ENCODE data around the gene PPP1R15B. TPM values are rescaled to one million over a fixed set of nuclear protein-coding genes. Genes with fewer than 3 reads are reported as not detected.

PPP1R15B gene
- total RNA-seq, 6 experiments from 2014 or later: 27.4 to 34.8 (median 30.9) TPM

DNA sequence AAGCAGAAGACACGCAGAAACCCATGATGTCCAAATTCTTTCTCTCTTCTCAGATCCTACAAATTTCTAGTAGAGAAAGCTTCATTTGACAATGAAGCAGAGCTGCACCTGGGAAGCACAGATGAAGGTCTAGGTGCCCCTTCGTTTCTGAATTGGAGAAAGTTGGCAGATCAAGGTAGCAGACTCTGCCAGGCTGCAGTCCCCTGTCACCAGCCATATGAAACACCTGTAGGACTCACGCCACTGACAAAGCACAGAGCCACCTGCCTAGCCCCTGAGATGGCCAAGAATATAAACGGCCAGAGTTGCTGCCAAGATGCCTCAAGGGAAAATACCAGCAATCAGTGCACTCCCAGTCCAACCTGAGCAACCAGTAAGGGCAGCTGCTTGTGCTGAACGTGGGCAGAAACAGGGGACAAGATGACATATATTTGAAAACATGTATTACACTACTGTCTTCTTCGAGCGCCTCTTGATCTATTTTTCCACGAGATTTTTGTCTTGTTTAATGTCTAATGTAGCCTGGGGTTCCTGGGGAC, 31.3 kb downstream of the PPP1R15B start:
- H3K27me3 Mint-ChIP-seq (ENCODE audit: insufficient read depth): peaks cover 33% of the 10 kb centered on the region
- peaks cover 6% of the 10 kb centered on the region for H3K4me1 Mint-ChIP-seq (ENCODE audit: low read depth)
- no peaks in the 10 kb centered on the region for H3K36me3 Mint-ChIP-seq (ENCODE audit: low read depth)
- H3K27ac Mint-ChIP-seq: no peak overlapping the region
- TF ChIP-seq, protein P1, sequence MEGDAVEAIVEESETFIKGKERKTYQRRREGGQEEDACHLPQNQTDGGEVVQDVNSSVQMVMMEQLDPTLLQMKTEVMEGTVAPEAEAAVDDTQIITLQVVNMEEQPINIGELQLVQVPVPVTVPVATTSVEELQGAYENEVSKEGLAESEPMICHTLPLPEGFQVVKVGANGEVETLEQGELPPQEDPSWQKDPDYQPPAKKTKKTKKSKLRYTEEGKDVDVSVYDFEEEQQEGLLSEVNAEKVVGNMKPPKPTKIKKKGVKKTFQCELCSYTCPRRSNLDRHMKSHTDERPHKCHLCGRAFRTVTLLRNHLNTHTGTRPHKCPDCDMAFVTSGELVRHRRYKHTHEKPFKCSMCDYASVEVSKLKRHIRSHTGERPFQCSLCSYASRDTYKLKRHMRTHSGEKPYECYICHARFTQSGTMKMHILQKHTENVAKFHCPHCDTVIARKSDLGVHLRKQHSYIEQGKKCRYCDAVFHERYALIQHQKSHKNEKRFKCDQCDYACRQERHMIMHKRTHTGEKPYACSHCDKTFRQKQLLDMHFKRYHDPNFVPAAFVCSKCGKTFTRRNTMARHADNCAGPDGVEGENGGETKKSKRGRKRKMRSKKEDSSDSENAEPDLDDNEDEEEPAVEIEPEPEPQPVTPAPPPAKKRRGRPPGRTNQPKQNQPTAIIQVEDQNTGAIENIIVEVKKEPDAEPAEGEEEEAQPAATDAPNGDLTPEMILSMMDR (IDR thresholded peaks at IDR 0.05): no peak
- no peak overlapping the region for H3K4me3 Mint-ChIP-seq
- DNase-seq: no peak
- no peaks in the 10 kb centered on the region for H3K9me3 Mint-ChIP-seq

DNA sequence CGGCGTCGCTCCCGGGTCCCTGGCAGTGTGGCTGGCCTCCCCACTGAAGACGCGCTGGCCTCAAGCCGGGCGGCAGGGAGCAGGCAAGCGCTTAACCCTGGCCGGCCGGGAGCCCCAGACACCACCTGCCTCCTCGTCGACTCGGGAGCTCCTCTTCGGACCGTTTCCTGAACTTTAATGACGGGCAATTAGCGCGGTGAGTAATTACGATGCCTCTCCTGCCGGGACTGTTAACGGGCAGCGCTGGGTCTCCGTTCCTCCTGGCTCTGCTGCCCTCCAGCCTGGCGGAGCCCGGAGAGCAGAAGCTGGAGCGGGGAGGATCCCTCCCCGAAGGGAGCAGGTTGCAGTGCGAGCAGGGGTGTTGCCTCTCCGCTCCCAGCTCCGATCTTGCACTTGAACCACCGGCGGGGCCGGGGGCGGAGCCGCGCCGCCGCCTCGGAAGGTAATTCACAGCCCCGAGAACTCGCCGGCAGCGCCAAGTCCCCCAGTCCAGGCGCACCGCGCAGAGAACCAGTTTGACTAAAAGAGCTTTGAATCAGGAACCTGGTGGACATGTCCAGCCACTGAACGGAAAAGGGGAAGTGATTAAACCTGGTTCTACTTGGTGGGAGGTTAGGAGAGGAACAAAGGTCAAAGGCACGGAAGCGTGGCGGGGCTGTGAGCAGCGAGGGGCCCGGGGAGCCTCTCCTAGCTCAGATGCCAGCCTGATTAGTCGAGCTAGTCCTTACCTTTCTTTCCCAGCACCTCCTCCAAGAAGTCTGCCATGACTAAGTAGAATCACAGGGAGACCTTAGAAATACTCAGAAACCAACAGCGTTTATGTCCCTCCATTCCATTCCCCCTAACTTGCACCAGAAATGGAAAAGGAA, 33.6 kb downstream of the PPP1R15B start:
- peaks cover 33% of the 10 kb centered on the region for H3K27me3 Mint-ChIP-seq (ENCODE audit: insufficient read depth)
- H3K4me3 Mint-ChIP-seq: peak overlapping the region; percentile 76
- H3K9me3 Mint-ChIP-seq: no peaks in the 10 kb centered on the region
- peaks cover 6% of the 10 kb centered on the region for H3K4me1 Mint-ChIP-seq (ENCODE audit: low read depth)
- no peaks in the 10 kb centered on the region for H3K36me3 Mint-ChIP-seq (ENCODE audit: low read depth)
- DNase-seq: no peak
- TF ChIP-seq, protein P1 (IDR thresholded peaks at IDR 0.05): 0 out of 2 replicates have a peak, but pooled peaks have one; percentile 5
- H3K27ac Mint-ChIP-seq: no peak overlapping the region

DNA sequence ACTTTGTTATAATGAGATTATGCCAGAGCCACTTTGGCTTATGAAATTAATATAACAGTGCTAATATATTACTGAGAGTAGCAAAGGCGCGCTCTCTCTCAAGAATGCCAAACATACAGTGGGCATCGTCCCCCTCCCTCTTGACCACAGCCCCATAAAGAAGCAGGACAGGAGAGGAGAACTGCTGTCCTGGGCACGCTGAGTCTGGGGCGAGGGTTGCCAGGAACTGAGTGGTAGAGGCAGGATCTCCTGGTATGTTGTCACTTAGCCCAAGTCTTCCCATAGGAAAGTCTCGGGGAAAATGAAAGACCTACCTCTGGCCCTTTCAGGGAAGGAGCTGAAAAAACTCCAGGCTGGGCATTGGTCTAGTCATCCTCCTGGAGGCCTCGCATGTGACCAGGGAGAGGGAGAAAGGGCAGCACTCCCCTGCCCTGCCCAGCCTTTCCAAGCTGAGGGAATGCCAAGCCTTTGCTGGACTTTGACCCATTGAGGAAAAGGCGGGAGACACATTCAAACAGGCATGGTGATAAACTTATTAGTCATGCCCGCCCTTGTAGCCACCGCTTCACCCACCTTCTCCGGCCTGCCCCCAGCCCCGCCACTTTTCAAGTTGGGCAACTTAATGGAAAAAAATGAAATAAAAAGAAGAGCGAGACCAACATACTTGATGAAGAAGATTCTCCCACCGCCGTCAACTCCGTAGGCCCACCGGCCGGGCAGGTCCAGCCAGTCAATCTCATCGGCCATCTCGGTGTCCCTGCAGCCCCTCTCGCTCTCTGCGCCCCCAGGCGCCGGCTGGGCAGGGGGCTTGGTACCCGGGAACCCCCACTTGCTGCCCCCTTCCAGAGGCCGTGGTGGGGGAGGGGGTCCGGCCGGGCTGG, 34.5 kb downstream of the PPP1R15B start:
- DNase-seq: no peak
- Mint-ChIP-seq H3K4me1 (ENCODE audit: low read depth) (peaks cover 6% of the 10 kb centered on the region), H3K27ac (no peak overlapping the region), H3K27me3 (ENCODE audit: insufficient read depth) (peaks cover 38% of the 10 kb centered on the region), H3K9me3 (no peaks in the 10 kb centered on the region), H3K4me3 (peak overlapping the region; percentile 35; the same call in 1 of the 2 replicates), H3K36me3 (ENCODE audit: low read depth) (no peaks in the 10 kb centered on the region)
- TF ChIP-seq, protein P1 (IDR thresholded peaks at IDR 0.05): no peak

DNA sequence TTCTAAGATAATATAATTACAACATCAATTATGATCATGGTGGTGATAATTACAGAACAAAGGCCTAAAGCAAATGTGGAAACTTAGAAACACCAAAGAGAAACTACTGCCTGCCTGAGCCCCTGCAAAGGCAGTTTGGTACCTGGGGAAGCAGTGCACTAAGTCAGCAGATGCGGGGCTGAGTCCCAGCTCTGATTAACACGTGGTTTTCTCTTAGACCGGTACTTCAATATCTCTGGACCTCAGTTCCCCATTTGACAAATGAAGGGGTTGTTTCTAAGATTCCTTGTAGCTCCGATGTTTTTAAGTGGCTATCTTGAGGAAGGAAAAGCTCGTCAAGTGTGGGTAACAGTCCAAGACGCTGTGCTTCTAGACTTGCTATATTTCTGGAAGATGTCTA, 35.2 kb downstream of the PPP1R15B start:
- Mint-ChIP-seq H3K27ac (no peak overlapping the region), H3K27me3 (ENCODE audit: insufficient read depth) (peaks cover 44% of the 10 kb centered on the region), H3K4me1 (ENCODE audit: low read depth) (peaks cover 6% of the 10 kb centered on the region), H3K4me3 (no peak overlapping the region), H3K36me3 (ENCODE audit: low read depth) (no peaks in the 10 kb centered on the region), H3K9me3 (no peaks in the 10 kb centered on the region)
- TF ChIP-seq, protein P1 (IDR thresholded peaks at IDR 0.05): no peak
- no peak for DNase-seq

DNA sequence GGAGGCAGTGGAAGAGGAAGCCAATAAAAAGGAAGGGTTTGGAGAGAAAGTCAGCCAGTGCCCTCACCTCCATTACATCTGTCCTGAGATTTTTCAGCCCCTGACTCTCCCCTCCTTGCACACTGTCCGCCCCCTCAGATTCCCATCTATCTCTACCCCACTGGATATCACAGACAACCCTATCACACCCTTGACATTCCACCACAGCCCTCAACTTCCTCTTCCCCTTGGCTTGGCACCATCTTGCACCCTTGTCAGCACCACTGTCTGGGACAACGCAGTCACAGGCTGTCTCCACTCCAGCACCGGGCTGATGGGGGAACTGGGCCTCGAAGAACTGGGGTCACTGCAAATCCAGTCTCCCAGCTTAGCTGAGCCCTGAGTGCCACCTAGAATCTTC, 37.7 kb downstream of the PPP1R15B start:
- no peak for DNase-seq
- Mint-ChIP-seq H3K36me3 (ENCODE audit: low read depth) (no peaks in the 10 kb centered on the region), H3K27me3 (ENCODE audit: insufficient read depth) (peaks cover 31% of the 10 kb centered on the region), H3K4me1 (ENCODE audit: low read depth) (peaks cover 6% of the 10 kb centered on the region), H3K27ac (no peak overlapping the region), H3K9me3 (no peaks in the 10 kb centered on the region), H3K4me3 (no peak overlapping the region)
- TF ChIP-seq, protein P1 (IDR thresholded peaks at IDR 0.05): no peak
